NCI-H2029 treated with DMSO at 0.1 percent for 48 hours (cell line): ENCODE data around the gene POLR2M.

Experiments used
- DNase-seq: peaks from one replicate; lab custom pipeline; 2025; lab: John Stamatoyannopoulos, UW

Gene POLR2M

DNA sequence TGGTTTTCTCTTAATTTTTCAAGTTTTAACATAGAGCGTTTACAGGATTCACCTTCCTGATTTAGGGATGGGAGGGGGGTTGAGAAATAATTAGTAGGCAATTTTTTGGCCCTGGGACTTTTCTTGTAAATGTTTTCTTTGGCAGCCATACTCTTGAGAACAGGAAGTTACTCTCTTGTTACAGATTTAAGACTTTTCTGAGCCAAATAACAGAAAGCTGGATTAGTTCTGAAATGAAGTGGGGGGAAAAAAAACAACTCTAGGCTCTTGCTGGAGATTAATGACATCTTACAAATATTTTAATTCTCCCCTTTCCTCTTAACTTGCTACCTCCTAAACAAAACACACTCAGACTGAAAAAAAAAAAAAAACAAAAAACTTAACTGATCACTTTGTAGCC lies 13.8 kb upstream of the POLR2M start:
- no peak for DNase-seq

DNA sequence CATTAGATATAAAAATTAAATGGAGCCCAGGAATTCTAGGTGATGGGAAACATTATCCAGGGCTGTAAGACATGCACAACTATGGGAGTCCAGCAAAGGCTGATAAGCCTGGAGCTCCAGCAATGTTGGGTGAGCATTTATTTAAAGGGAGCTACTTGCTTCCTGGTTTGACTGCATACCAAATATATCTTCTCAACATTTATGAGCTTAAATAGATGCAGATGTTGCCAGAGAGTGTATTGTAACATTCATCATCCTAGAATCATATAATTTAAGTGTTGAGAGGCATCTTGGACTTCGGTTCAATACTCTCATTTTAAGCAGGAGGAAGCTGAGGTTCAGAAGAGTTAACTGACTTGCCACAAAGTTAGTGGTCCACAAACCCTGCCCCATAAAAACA lies 12.2 kb upstream of the POLR2M start:
- no peak for DNase-seq

- DNase-seq, result no peak
Measured at GRCh38 chr15:57696146-57696545, 10.4 kb upstream of the POLR2M start.

DNA sequence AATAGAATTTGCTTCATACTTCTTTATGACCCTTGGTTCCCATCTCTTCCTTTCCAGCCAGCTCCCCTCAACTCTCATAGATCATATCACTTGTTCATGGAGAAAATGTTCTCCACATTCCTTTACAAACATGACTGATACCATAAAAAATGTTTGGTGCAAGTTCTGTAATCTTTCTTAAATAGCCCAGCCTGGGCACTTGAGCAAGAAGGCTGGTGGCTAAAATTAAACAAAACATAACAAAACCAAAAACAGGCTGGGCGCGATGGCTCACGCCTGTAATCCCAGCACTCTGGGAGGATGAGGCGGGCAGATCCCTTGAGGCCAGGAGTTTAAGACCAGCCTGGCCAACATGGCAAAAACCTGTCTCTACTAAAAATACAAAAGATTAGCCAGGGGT lies 8.9 kb upstream of the POLR2M start:
- DNase-seq, result no peak

GRCh38 chr15:57698243-57698642 lies 8.3 kb upstream of the POLR2M start:
- no peak for DNase-seq

DNA sequence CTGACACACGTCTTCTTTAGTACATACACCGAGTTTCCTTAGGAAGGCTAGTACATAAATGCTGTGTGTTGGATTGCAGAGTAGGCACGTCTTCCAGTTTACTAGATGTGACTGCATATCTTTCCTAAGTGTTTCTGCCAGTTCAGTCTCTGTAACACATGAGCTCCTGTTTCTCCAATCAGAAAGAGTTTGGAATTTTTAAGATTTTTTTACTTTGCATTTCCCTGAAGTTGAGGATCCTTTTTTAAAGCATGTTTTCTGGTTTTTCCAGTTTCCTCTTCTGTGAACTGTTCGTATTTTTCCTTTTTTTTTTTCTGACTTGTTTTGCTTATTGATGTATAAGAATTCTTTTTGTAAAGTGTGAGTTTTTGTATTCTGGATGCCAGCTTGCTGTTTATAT lies 7.5 kb upstream of the POLR2M start:
- DNase-seq, result no peak

- peak; percentile 9 for DNase-seq
Measured at GRCh38 chr15:57703387-57703786, 3.1 kb upstream of the POLR2M start.

- no peak for DNase-seq
Measured at GRCh38 chr15:57704441-57704840, 2.1 kb upstream of the POLR2M start.

DNA sequence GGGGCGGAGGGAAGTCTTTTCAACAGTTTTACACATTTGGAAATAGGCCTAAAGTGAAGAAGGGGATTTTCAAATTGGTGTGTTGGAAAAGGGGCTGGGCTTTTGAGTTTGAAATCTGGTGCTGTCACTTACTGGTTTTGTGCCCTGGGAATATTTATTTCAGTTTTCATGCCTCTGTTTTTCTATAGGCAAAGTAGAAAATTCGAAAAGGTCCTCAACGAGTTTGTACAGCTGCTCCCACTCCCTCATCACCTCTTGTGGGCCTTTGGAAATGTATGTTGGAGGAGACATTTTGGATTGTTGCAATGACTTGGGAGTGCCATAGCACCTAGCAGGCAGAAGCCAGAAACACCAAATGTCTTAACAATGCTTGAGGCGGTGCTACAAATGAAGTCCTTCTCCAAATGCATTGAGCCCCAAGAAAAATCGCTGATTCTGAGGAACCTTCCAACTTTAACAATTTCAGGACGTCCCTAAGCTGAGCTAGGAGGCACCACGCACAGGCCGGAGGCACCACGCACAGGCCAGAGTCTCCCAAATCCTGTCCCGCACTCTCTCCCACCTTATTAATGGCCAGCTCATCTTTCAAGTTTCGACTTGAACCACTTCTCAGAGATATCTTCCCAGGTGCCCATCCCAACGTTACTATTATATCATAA lies 639 bp upstream of the POLR2M start:
- no peak for DNase-seq

DNA sequence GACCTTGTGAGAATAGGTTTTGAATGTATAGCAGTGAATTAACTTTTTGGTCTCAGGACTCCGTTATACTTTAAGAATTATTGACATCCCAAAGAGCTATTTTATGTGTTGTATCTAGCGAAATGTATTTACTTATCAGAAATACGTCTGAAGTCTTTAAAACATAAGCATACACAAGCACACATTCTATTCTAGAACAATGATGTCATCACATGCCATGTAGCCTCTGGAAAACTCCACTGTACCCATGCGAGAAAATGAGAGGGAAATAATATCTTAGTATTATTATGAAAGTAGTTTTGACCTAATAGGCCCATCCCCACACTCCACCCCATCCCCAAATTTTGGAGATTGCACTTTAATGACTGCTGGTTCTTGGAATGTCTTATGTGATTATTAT lies 1.5 kb downstream of the POLR2M start:
- DNase-seq, result no peak

DNA sequence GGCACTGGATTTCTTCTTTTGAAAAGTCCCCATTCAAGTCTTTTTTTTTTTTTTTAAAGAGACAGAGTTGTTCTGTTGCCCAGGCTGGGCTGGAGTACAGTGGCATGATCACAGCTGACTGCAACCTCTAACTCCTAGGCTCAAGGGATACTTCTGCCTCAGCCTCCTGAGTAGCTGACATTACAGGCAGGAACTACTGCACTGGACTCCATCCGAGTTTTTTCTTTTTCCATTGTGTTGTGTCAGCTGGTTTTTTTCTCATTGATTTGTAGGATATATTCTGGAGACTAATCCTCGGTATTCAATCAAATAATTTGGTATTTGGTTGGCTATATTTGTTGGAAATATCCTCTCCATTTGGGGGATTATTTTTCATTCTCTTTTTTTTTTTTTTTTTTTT lies 11.8 kb downstream of the POLR2M start:
- DNase-seq, result no peak

GRCh38 chr15:57720867-57721266 lies 14.4 kb downstream of the POLR2M start:
- no peak for DNase-seq

- no peak for DNase-seq
Measured at GRCh38 chr15:57726411-57726810, 19.9 kb downstream of the POLR2M start.

DNA sequence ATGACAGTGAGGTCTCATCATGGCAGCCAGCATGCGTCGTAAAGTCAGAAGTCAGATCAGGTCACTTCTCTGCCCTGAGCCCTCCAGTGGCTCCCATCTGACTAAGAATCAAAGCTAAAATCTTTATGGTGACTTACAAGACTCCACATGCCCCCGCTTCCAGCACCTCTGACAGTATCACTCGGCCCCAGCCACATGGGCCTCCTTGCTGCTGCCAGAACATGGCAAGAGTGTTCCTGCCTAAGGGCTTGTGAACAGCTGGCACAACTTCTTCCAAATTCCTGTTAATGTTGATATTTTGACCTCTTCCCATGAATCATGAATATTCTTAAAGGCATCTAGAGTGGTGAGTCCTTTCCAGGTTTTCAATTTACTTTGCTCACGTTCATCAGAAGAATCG lies 20.5 kb downstream of the POLR2M start:
- no peak for DNase-seq

DNA sequence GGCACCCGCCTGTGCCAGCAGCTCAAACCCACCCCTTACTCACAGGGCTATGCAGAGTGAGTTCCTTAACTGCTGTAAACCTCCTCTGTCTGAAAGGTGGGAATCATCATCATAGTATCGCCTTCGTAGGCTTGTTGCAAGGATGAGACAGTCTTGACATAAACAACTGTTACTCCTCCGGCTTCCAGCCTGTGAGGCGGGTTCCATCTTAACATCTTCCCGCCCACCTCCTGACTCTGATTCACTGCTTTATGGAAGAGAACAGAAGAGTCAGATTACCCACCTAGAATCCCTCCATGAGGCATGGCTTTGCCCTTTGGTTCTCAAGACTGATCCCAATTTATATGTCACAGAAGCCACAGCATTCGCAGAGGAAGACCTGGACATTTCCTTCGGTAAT lies 21.9 kb downstream of the POLR2M start:
- DNase-seq, result no peak

- DNase-seq, result no peak
Measured at GRCh38 chr15:57730876-57731275, 24.4 kb downstream of the POLR2M start.

- DNase-seq, result no peak
Measured at GRCh38 chr15:57731530-57732103, 25.1 kb downstream of the POLR2M start.

DNA sequence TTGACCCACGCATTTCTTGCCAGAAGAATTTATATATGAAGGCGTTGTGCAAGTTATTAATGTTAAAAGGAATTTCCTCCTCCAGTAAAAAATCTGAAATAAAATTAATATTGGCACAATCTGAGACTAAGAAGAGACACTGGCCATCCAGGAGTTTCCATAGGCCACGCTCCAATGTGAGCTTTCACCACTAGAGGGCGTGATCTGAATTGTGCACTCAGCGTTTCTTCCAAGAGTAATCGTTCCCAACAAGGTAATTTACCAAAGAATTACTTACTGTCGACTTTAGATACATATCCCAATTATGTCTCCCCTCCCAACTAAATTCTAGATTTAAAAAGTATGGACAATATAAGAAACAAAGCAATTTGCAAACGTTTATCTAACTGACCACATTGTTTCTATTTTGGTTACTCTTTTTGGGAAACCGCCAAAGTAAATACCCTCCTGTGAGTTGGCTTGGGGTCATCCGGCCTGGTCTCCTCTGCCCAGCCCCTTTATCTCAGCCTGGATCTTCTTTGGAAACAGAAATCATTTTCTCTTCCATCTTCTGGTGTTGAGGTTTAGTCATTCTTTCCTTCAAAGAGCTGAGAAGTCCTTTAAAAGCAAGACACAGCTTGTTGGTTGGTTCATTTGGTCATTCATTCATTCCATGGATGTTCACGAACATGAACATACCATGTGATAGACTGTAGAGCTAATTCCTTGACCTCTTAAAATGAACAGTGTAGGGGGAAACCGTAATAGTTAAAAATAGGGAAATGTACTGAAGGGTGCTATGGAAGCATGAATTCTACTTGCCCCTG lies 26.2 kb downstream of the POLR2M start:
- DNase-seq, result peak; percentile 17

DNA sequence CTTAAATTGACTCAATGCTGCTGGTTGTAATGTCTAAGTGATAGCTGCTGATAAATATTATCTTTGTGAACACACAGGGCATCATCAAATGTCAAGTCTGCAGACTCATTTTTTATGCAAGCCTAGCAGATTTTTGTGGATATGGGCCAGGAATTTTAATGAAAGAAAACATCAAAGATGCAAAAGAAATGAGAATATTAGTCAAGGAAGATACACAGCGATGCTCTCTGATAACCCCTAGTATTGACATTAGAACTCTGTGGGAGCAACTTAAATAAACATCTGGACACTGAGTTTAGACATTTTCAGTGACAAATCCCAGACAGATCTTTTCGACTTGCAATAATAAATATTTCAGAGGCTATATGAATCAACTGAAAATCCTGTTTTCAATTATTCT lies 28.3 kb downstream of the POLR2M start:
- DNase-seq, result no peak

DNA sequence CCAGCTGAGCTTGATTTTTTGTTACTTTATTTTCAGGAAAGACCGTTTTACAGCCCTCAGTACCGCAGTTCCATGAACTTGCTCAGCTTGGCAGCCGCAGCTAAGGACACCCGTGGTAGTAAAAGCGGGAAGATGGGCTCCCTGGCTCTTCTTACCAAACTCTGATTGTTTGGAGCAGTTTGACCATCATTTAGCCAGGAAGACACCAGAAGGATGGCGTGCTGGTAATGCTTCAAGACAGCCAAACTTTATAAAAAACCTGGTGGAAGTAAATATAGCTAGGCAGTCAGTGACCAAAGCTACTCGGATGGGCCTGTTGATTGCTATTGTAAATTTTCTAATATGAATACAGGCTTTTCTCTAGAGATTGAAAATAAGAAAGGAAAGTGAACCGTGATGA lies 28.9 kb downstream of the POLR2M start:
- no peak for DNase-seq

- no peak for DNase-seq
Measured at GRCh38 chr15:57735891-57736290, 29.4 kb downstream of the POLR2M start.

DNA sequence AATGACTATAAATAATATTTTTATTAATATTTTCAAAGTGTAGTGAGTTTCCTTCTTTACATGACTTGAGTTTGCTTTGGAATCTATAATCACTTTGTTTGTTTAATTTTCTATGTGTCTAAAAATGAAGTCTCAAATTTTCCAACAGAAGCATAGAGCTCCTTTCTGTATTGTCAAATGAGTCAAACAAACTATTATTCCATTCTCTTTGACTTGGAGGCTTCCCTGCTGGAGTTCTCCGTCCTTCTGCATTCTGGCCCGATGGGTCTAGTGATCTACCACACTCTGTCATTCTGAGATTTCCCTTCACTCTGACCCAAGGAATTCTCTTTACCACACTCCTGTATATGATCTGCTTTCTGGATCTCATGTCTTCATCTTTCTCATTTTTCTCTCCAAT lies 30.1 kb downstream of the POLR2M start:
- no peak for DNase-seq

DNA sequence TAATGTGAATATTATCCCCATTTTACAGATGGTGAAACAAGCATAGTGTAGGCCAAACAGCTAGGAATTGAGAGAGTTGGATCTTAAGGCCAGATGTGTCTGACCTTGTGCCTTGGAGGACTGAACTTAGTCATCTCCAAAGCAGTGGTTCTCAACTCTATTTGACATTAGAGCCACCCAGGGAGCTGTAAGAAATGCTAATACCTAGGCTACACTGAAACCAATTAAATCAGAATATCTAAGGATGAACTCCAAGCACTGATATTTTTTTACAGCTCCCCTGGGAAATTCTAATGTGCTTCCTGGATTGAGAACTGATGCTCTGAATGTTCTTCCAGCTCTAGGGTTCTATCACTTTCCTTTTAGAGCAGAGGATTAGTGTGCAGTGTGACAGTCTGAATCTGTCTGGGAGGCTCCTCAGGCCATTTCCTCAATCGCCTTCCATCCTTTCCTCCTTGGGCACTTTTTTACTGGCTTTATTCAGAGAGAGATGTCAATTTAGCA lies 32.3 kb downstream of the POLR2M start:
- DNase-seq, result no peak
